ENCODE data around the gene MTHFR. TPM values are rescaled to one million over a fixed set of nuclear protein-coding genes. Genes with fewer than 3 reads are reported as not detected.
A peak's percentile ranks its signal among the peaks of the same experiment; 100 is the strongest.
"Not testable (repeated sequence)": the region's sequence is repeated elsewhere in the genome, so short reads cannot be mapped to it uniquely, and the experiment has no call there.

MTHFR gene
- polyA plus RNA-seq, 3 donors: 18.1 to 24.7 (median 20.5) TPM

DNA sequence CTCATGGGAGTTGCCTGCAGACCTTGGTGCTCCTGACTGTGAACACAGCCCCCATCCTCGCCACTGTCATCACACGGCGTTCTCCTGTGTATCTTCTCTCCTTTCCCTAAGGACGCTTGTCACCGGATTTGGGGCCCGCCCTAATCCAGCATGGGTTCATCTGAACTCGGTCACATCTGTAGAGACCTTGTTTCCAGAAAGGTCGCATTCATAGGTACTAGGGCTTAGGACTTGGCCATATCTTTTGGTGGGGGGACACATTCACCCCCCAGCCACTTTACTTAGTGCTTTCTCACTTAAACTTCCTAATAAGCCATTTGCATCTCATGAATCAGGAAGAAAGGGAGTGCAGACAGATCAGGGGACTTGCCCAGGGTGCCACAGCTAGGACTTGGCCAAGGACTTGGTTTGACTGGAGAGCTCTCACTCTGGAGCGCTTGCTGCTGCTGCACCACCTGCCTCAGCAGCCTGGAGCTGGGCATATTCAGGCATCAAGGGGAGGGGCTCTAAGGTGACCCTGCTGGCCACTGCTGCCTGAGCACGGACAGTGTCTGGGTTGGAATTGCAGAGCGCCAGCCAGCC lies 32.1 kb upstream of the MTHFR start:
- DNase-seq (ENCODE audit: extremely low read depth in 1 of 11, low read depth in 9 of 11, low spot score in 4 of 11): no peak

DNA sequence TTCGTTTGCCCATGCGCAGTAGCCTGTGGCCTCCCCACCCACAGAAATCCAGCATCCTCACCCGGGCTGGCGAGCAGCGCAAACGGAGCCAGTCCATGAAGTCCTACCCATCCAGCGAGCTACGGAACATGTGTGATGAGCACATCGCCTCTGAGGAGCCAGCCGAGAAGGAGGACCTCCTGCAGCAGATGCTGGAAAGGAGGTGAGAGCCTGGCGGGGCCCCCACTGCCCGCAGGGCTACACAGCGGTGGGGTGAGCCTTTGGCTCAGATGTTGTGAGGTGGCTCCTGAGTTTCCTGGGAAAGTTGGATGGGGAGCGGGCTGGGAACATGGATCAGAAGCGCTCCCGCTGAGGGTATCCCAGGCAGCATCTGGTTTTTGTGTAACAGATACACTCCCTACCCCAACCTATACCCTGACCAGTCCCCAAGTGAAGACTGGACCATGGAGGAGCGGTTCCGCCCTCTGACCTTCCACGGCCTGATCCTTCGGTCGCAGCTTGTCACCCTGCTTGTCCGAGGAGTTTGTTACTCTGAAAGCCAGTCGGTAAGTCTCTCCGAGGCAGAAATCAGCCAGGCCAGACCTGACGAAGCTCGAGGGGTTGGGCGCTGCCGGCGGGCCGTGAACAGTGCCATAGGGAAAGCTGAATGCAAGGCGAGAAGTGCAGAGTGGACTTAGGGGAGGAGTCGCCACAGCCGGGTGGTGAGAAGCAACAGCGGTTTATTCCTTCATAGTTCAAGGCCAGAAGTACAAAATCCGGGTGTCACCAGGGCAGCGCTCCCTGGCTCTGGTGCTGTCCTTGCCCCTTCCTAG lies 31.4 kb upstream of the MTHFR start:
- DNase-seq (ENCODE audit: extremely low read depth in 1 of 11, low read depth in 9 of 11, low spot score in 4 of 11): no peak

DNA sequence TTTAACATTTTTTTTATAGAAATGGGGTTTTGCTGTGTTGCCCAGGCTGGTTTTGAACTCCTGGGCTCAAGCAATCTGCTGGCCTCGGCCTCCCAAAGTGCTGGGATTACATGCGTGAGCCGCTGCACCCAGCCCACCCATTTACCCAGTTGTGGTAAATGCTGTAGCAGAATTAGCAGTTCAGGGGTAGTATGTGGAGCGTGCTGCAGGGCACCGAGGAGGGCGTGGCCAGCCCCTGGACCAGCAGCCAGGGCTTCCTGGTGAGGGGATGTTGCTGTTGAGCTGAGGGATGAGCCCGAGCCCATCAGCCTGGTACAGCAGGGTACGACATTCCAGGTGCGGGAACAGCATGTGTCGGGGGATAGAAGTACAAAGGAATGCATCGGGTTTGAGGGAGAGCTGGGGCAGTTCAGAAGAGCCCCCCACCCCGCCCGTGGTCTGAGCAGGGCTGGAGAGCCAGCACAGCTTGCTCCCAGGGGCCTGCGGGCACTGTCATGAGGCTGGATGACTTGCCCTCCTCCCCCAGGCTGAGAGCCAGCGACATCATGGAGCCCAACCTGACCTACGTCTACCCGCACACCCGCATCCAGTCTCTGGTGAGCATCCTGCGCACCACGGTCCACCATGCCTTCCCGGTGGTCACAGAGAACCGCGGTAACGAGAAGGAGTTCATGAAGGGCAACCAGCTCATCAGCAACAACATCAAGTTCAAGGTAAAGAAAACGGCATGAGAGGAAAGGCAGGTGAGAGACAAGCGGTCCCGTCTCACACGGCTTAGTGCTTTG lies 29.9 kb upstream of the MTHFR start:
- DNase-seq (ENCODE audit: extremely low read depth in 1 of 11, low read depth in 9 of 11, low spot score in 4 of 11): no peak

DNA sequence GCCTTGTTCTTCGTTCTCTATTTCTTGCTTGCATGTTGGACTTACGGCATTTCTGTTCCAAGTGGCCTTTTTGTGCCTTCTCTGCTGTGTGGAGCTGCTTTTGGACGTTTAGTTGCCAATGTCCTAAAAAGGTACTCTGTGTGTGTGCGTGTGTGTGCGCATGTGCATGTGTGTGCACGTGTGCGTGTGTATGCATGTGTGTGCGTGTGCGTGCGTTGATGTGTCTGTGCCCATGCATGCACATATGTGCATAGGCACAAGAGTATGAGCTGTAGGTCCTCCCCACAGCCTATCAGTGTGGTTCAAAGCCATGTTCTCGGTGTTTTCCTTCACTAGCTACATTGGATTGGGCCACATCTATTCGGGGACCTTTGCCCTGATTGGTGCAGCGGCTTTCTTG lies 28.1 kb upstream of the MTHFR start:
- DNase-seq (ENCODE audit: extremely low read depth in 1 of 11, low read depth in 9 of 11, low spot score in 4 of 11): no peak

DNA sequence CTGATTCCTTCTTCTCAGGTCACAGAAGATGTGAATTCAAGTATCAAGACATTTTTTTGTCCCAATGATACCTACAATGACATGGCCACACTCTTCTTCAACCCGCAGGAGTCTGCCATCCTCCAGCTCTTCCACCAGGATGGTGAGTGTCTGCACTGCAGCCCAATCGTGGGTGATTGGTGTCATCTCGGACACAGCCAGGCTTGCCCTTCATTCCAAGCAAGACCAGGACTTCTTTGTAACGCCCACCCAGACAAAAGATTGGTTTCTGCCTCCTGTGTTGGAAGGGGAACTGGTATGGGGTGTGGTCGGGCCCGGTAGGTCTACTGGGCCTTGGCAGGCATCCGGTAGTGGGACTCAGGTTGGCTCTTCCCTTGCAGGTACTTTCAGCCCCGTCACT lies 27.7 kb upstream of the MTHFR start:
- no peak for DNase-seq (ENCODE audit: extremely low read depth in 1 of 11, low read depth in 9 of 11, low spot score in 4 of 11)

DNA sequence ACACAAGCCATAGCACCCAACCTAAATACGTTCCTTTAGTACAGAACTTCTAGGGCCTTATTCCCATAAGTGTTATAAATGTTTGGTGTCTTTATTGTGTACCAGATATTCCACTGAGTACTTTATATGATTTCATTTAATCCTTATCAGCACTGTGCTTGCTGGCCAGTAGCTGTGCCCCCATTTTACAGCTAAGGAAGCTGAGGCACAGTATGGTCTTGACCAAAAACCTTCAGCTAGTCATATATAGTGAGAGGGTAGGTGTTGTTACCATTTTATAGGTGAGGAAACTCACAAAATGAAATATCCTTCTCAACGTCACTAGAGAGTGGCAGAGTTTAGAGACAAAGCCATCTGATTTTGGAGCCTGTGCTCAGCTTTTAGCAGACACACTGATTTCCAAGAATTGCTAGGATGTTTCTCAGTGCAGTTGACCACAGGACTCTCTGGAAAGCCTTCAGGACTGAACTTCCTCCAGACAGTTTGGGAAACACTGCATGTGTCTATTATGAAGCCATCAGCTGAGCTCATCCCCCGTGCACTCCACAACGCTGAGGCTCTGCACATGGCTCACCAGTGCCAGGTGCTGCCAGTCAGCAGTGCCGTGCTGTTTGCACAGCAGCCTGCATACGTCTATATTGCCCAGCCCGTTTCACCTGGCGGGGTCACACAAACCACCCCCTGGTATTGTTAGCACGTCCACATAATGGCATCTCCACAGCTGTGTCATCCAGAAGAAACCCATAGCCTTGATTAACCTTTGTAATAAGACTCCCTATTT lies 26.4 kb upstream of the MTHFR start:
- no peak for DNase-seq (ENCODE audit: extremely low read depth in 1 of 11, low read depth in 9 of 11, low spot score in 4 of 11)

DNA sequence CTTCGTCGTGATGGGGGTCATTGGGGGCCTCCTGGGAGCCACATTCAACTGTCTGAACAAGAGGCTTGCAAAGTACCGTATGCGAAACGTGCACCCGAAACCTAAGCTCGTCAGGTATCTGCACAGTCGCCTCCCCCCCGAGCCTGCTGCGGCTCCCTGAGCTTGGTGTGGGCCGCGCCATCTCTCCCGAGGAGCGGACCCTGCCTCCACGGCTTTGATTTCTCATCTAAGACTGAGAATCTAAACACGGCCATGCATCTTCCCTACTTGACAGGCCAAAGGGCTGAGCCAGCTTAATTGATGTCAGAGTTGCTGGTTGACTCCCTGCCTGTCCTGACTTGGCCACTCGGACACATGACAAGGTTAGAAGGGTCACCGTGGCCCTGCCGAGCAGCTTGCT lies 22.7 kb upstream of the MTHFR start:
- no peak for DNase-seq (ENCODE audit: extremely low read depth in 1 of 11, low read depth in 9 of 11, low spot score in 4 of 11)

DNA sequence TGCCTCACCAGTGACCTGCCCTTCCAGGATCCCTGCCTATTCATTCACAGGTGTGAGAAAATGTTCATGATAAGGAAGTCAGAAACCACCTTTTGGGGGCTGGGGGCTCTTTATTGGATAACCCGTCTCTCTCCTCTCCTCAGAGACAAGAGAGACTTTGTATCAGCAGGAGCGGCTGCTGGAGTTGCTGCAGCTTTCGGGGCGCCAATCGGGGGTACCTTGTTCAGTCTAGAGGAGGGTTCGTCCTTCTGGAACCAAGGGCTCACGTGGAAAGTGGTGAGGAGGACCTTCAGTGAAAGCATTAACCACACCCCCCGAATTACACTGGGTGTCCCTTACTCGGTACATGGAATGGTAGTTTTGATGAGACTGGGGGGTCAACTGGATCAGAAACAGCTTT lies 21.2 kb upstream of the MTHFR start:
- no peak for DNase-seq (ENCODE audit: extremely low read depth in 1 of 11, low read depth in 9 of 11, low spot score in 4 of 11)

DNA sequence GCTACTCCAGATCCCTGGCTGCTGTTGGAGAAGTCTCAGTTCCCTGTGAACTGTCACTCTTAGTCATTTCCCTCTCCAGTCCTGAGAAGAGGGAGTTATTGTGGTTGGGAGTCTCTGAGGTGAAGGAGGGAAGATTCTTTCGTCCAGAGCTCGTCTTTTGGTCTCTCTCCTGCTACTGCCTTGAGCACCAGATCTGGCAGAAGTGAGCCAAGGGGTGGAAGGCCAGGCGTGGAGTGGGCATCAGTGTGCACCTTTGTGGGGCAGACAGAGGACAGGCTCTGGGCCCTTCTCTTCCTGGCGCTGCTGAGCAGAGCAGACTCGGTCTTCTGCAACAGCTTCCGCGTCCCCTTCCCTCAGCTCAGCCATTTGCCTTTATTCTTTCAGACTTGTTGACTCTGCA lies 19.4 kb upstream of the MTHFR start:
- no peak for DNase-seq (ENCODE audit: extremely low read depth in 1 of 11, low read depth in 9 of 11, low spot score in 4 of 11)

DNA sequence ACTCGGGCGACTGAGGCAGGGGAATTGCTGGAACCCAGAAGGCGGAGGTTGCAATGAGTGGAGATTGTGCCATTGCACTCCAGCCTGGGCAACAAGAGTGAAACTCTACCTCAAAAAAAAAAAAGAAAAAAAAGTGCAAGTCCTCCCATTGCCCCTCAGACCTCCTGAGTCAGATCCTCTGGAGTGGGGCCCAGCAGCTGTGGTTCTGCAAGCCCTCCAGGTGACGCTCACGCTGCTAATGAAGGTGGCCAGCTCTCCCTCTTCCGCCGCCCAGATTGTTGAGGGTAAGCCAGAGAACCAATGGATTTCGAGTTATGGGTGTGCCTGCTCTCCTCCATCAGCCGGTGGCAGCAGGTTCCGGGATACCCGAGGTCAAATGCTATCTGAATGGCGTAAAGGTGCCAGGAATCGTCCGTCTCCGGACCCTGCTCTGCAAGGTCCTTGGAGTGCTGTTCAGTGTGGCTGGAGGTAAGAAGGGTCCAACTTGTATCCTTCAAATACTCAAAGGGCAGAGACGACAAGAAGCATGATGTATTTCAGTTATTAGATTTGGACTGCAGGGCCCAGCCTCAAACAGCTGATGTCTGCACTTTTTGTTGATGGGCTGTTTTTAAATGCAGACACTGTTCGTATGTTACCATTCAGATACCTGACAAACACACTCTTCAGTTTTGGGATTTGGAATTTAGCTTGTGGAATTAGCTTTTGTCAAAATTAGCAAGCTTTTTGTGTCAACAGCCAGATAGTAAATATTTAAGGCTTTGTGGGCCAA lies 17.8 kb upstream of the MTHFR start:
- no peak for DNase-seq (ENCODE audit: extremely low read depth in 1 of 11, low read depth in 9 of 11, low spot score in 4 of 11)

DNA sequence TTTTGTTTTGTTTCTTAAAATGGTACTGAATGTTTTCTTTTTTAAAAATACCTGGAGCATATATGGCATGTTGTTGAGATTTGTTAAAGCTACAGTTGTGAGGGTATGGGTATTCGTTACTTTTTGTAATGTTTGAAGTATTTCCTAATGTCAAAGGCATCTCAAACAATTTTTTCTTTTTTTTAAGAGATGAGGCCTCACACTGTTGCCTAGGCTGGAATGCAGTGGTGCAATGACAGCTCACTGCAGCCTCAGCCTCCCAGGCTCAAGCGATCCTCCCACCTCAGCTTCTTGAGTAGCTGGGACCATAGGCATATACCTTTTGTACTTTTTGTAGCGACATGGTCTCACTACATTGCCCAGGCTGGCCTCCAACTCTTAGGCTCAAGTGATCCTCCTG lies 16.3 kb upstream of the MTHFR start:
- no peak for DNase-seq (ENCODE audit: extremely low read depth in 1 of 11, low read depth in 9 of 11, low spot score in 4 of 11)

DNA sequence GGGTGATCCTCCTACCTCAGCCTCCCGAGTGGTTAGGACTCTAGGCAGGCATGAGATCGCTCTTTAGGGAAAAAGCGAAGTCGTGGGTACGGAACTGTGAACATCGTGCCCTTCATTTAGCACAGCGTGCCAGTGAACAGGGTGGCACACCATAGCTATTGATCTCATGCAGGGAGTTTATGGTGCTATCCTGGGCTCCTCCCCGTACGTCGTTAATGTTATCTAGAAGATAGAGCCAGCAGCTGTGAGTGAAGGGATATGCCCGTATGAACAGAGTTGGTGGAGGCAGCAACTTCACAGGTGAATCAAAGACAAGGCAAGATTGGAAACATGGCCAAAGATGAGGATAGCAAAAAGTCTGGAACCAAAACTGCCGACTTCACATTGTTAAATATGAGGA lies 11.4 kb upstream of the MTHFR start:
- no peak for DNase-seq (ENCODE audit: extremely low read depth in 1 of 11, low read depth in 9 of 11, low spot score in 4 of 11)

DNA sequence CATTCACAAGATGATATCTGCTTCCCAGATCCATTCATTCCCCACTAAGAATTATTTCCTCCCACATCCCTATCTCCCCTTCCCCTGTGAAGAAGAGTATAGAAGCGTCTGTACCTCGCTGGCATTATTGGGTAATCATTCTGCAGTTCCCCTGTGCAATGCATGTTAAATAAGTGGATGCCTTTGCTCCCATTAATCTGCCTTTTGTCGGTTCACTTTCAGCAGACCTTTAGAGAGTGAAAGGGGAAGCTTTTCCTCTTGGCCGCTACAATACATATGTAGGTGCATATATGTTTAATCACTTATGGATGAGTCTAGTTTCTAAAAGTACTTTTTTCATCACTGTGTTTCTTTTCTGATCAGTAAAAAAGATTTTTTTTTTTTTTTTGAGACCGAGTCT lies 7.3 kb upstream of the MTHFR start:
- no peak for DNase-seq (ENCODE audit: extremely low read depth in 1 of 11, low read depth in 9 of 11, low spot score in 4 of 11)

DNA sequence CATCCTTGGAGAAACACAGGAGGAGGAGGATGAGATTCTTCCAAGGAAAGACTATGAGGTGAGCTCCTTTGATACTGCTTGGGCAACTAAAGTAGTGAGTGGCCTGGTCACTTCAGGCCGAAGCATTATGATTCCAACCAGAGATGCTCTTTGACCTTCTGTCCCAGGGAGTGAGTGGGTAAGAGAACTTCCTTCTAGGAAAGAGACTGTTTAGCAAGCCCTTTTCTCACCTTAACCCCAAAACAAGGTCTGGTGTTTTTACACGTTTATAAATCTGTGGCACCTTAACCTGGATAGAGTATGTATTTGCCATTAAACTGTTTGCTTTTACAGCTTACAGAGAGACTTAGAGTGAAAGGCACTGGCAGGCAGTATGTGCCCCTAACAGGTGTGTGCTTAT lies 1.4 kb upstream of the MTHFR start:
- DNase-seq (ENCODE audit: extremely low read depth in 1 of 11, low read depth in 9 of 11, low spot score in 4 of 11): no peak

DNA sequence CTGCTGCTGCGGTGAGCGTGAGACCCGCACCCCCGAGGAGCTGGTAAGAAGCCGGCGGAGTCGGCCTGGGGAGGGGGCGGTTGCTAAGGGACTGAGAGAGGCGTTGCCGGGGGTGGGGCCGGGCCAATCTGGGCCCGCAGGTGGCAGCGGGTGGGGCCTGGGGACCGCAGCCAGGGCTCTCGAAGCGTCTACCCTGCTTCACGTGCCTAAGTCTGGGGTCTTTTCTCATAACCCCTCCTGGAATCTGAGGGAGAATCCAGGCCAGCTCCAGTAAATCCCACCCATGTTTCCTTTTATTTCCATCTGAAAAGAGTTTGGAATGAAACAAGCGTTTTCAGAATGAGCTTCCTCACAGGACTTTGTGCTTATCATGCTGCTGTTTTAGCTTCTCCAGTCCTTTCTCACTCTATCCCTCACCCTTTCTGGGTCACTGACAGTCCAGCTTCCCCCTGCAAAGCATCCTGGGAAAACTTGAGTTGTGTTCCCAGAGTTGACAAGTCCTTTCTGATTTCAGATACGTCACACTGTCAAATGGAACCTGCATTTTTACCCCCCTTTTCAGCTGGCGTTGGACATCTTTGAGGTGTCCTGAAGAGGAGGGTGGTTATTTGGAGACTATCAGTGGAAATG lies 658 bp upstream of the MTHFR start:
- DNase-seq (ENCODE audit: extremely low read depth in 1 of 11, low read depth in 9 of 11, low spot score in 4 of 11): no peak

DNA sequence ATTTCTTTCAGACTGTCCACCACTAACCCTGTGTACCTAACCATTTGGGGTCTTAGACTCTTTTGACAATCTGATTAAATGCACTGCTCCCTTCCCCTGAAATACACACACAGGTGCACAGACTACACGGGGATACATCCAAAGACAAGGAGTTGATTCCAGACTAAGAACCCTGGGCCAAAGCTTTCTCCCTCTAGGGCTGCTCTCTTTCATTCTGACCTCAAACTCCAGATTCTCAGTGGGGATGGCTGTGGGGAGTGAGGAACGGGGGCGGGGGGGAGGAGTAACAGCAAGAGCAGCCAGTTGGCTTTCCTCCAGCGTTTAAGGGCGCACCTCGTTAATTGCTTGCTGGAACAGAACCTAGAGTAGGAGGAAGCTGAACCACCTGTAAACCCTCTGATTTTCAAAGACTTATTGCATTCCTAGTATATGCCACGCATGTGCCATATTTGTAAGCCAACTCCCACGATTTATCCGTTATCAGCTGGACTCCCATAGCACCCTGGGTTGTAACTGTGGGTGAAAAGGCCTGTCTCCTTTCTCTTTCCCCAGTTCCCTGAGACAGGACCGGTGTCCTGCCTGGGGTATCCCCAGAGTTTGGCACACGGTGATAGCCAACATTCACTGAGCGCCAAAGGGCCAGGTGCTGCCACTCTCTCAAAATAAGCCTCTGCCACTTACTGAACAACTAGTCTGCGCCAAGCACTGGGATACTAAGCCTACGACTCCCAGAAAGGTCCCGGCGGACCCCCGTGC lies 920 bp downstream of the MTHFR start:
- peak in 1 of 11 donors; percentile 41 for DNase-seq (ENCODE audit: extremely low read depth in 1 of 11, low read depth in 9 of 11, low spot score in 4 of 11)

DNA sequence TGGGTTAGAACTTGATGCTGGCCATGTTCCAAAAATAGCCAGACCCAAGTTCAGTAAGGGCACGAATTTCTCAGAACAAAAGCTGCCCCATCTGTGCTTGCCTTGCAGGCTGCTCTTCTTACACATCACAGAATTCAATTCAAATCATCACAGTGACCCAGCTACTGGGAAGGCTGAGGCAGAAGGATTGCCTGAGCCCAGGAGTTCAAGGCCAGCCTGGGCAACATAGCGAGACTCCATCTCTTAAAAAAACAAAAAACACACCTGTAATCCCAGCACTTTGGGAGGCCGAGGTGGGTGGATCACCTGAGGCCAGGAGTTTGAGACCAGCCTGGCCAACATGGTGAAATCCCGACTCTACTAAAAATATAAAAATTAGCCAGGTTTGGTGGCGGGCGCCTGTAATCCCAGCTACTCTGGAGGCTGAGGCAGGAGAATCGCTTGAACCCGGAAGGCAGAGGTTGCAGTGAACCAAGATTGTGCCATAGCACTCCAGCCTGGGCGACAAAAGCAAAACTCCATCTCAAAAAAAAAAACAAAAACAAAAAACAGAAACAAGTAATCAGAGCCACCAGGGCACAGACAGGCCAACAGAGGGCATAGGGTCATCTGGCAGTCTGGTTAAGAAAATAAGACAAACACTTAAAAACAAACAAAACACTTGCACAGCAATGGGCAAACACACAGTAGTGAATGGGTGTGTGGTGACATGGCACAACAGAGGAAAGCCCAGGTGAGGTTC lies 1.7 kb downstream of the MTHFR start:
- DNase-seq (ENCODE audit: extremely low read depth in 1 of 11, low read depth in 9 of 11, low spot score in 4 of 11): not testable (repeated sequence)

All from renal cortex interstitium (tissue), 11 donors.